ENCODE measurements around the gene KRT20.
"Not testable (repeated sequence)": the region's sequence is repeated elsewhere in the genome, so short reads cannot be mapped to it uniquely, and the experiment has no call there.

KRT20 gene

GRCh38 chr17:40926341-40926740 is 41.3 kb upstream of the KRT20 start:
- Histone ChIP-seq H3F3A (ENCODE audit: insufficient read depth, low read length) (no peaks in the 10 kb centered on the region), H3K27me3 (replicated peaks; ENCODE audit: insufficient read depth, low read length) (no peaks in the 10 kb centered on the region)
- TF ChIP-seq CTCF (IDR thresholded peaks at IDR 0.05; ENCODE audit: low read length): no peak
- no peak for TF ChIP-seq EZH2phosphoT487 (IDR thresholded peaks at IDR 0.05; ENCODE audit: low read length)
- no peak for TF ChIP-seq EZH2 (optimal IDR thresholded peaks at IDR 0.05; ENCODE audit: low read depth, low read length)

GRCh38 chr17:40922239-40922638 is 37.2 kb upstream of the KRT20 start:
- Histone ChIP-seq H3K27ac (ENCODE audit: low read length) (no peak overlapping the region), H3K4me2 (ENCODE audit: low read depth, low read length) (no peak overlapping the region), H3K36me3 (replicated peaks; ENCODE audit: insufficient read depth, low read length) (no peaks in the 10 kb centered on the region), H3F3A (ENCODE audit: insufficient read depth, low read length) (no peaks in the 10 kb centered on the region), H3K4me1 (ENCODE audit: low read length) (no peaks in the 10 kb centered on the region), H3K9me3 (replicated peaks; ENCODE audit: insufficient read depth, low read length) (no peaks in the 10 kb centered on the region), H2AFZ (ENCODE audit: low read length) (no peak overlapping the region), H3K9me2 (replicated peaks; ENCODE audit: insufficient read depth, low read length) (no peaks in the 10 kb centered on the region), H4K20me1 (ENCODE audit: insufficient read depth, low read length) (no peaks in the 10 kb centered on the region), H3K4me3 (ENCODE audit: low read length) (no peak overlapping the region), H3K9ac (ENCODE audit: low read length) (no peak overlapping the region), H3K27me3 (replicated peaks; ENCODE audit: insufficient read depth, low read length) (no peaks in the 10 kb centered on the region), H3K79me2 (ENCODE audit: low read length) (no peaks in the 10 kb centered on the region)
- TF ChIP-seq EZH2phosphoT487 (IDR thresholded peaks at IDR 0.05; ENCODE audit: low read length) (no peak), CTCF (IDR thresholded peaks at IDR 0.05; ENCODE audit: low read length) (no peak), EZH2 (optimal IDR thresholded peaks at IDR 0.05; ENCODE audit: low read depth, low read length) (no peak)
- no peak for DNase-seq

More at GRCh38 chr17:40926341-40926740, 41.3 kb upstream of the KRT20 start:
- Histone ChIP-seq H3K4me1 (ENCODE audit: low read length) (no peaks in the 10 kb centered on the region), H3K27ac (ENCODE audit: low read length) (no peak overlapping the region), H3K79me2 (ENCODE audit: low read length) (no peaks in the 10 kb centered on the region), H2AFZ (ENCODE audit: low read length) (no peak overlapping the region), H3K4me2 (ENCODE audit: low read depth, low read length) (no peak overlapping the region), H3K9me3 (replicated peaks; ENCODE audit: insufficient read depth, low read length) (no peaks in the 10 kb centered on the region), H3K36me3 (replicated peaks; ENCODE audit: insufficient read depth, low read length) (no peaks in the 10 kb centered on the region), H3K9me2 (replicated peaks; ENCODE audit: insufficient read depth, low read length) (no peaks in the 10 kb centered on the region), H3K4me3 (ENCODE audit: low read length) (no peak overlapping the region), H3K9ac (ENCODE audit: low read length) (no peak overlapping the region), H4K20me1 (ENCODE audit: insufficient read depth, low read length) (no peaks in the 10 kb centered on the region)
- no peak for DNase-seq

- Histone ChIP-seq H3K9ac (ENCODE audit: low read length) (no peak overlapping the region), H3K79me2 (ENCODE audit: low read length) (no peaks in the 10 kb centered on the region), H3K4me3 (ENCODE audit: low read length) (no peak overlapping the region), H3F3A (ENCODE audit: insufficient read depth, low read length) (no peaks in the 10 kb centered on the region), H4K20me1 (ENCODE audit: insufficient read depth, low read length) (no peaks in the 10 kb centered on the region), H3K4me1 (ENCODE audit: low read length) (no peaks in the 10 kb centered on the region), H3K27me3 (replicated peaks; ENCODE audit: insufficient read depth, low read length) (no peaks in the 10 kb centered on the region), H2AFZ (ENCODE audit: low read length) (no peak overlapping the region), H3K4me2 (ENCODE audit: low read depth, low read length) (no peak overlapping the region), H3K36me3 (replicated peaks; ENCODE audit: insufficient read depth, low read length) (no peaks in the 10 kb centered on the region), H3K27ac (ENCODE audit: low read length) (no peak overlapping the region), H3K9me2 (replicated peaks; ENCODE audit: insufficient read depth, low read length) (no peaks in the 10 kb centered on the region), H3K9me3 (replicated peaks; ENCODE audit: insufficient read depth, low read length) (no peaks in the 10 kb centered on the region)
- no peak for DNase-seq
- TF ChIP-seq EZH2phosphoT487 (IDR thresholded peaks at IDR 0.05; ENCODE audit: low read length) (no peak), CTCF (IDR thresholded peaks at IDR 0.05; ENCODE audit: low read length) (no peak), EZH2 (optimal IDR thresholded peaks at IDR 0.05; ENCODE audit: low read depth, low read length) (no peak)
Observed at GRCh38 chr17:40921026-40921425, 36.0 kb upstream of the KRT20 start.

- H3K79me2 ChIP-seq (ENCODE audit: low read length); H4K20me1 ChIP-seq (ENCODE audit: insufficient read depth, low read length); H3K9me2 ChIP-seq (replicated peaks; ENCODE audit: insufficient read depth, low read length); H3K36me3 ChIP-seq (replicated peaks; ENCODE audit: insufficient read depth, low read length); H3K27ac ChIP-seq (ENCODE audit: low read length); DNase-seq; H3K4me3 ChIP-seq (ENCODE audit: low read length); H3F3A ChIP-seq (ENCODE audit: insufficient read depth, low read length); H3K4me1 ChIP-seq (ENCODE audit: low read length); H3K27me3 ChIP-seq (replicated peaks; ENCODE audit: insufficient read depth, low read length); H3K4me2 ChIP-seq (ENCODE audit: low read depth, low read length); H3K9me3 ChIP-seq (replicated peaks; ENCODE audit: insufficient read depth, low read length); H3K9ac ChIP-seq (ENCODE audit: low read length); H2AFZ ChIP-seq (ENCODE audit: low read length): not testable (repeated sequence)
Observed at GRCh38 chr17:40917116-40917515, 32.1 kb upstream of the KRT20 start.

Measured in MM.1S (cell line).